Activated gamma-delta T cell (primary cell): ENCODE data around the gene ADAMTS16.

Source experiments
- DNase-seq: peaks from one replicate; lab custom pipeline; 2025; lab: John Stamatoyannopoulos, UW

Gene ADAMTS16

DNA sequence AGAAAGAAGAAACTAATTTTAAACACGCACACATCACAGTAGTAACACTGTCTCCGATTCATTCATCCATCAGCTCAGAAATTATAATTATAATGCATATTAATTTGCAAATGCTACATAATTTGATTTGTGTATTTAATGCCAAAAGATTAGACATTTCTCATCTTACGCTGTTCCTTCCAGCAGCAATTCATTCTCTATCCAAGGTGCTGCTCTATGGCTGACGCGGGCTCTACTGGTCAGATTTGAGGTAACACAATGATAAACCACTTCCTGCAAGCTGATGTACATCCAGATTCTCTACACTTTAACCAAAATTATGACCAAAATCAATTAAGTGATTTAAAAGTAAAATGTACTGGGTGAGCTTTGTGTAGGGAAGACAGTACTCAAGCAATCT, 204.5 kb downstream of the ADAMTS16 start:
- no peak for DNase-seq

DNA sequence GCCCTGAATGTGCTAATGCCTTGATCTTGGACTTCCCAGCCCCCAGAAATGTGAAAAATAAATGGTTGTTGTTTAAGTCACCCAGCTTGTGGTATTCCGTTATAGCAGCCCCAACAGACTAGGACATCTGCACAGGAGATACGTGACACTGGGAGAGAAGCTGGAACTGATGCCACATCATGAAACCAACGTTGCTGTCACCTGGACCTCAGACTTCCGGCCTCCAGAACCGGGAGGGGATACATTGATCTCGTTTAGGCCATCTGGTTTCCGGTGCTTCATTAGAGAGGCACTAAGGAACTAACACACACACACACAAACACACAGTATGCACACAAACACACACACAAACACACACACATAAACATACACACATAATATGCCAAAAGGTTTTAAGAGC, 207.3 kb downstream of the ADAMTS16 start:
- DNase-seq = no peak

DNA sequence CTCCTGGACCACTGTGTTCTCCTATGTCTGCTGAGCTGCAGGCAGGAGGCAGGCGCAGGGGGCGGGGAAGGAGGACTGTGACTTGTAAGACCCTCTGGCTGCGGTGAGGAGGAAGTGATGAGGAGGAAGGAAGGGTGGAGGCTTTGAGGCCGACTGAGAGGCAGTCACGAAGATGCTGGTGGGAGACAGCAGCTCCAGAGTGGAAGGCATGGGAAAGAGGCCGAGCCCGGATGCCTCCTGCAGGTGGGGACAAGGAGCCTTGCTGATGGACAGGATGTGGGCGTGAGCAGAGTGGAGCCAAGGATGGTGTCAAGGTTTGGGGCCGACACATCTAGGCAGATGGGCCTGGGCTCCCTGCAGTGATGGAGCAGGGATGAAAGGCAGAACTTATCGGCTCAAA, 208.0 kb downstream of the ADAMTS16 start:
- no peak for DNase-seq

DNA sequence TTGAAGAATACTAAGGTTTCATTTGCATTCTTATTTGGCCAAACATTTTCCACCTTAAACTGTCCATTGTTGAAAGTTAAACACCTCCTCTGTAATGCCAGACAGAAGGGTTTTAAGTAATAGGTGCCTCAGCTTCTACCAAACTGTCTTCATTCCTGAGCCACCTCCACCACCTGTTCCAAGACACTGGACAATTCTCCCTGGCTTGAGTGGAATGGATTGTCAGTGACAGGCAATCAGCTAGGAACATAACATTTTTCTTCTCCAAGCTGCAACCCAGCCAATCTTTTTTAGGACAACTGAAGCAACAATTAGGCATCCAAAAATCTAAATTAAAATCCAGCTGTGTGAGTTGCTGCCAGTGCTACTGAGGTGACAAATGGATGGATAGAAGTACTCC, 208.4 kb downstream of the ADAMTS16 start:
- no peak for DNase-seq

DNA sequence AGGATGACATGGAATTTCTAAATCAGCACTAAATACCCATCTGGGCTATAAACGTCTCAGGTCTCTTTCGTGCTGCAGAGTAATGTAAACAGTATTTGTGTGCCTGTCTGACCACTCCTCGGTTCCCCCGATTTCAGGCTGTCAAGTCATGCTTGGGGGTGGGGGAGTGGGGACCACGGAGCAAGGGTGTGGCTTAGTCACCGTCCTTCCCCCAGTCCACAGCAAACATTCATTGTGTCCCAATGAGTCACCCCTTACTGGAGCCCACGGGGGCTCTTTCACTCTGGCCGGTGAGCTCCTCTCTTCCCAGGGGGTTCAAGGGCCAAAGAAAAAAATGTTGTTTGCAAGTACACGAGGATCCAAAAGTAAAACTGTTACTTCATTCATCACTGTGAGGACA, 210.0 kb downstream of the ADAMTS16 start:
- no peak for DNase-seq

DNA sequence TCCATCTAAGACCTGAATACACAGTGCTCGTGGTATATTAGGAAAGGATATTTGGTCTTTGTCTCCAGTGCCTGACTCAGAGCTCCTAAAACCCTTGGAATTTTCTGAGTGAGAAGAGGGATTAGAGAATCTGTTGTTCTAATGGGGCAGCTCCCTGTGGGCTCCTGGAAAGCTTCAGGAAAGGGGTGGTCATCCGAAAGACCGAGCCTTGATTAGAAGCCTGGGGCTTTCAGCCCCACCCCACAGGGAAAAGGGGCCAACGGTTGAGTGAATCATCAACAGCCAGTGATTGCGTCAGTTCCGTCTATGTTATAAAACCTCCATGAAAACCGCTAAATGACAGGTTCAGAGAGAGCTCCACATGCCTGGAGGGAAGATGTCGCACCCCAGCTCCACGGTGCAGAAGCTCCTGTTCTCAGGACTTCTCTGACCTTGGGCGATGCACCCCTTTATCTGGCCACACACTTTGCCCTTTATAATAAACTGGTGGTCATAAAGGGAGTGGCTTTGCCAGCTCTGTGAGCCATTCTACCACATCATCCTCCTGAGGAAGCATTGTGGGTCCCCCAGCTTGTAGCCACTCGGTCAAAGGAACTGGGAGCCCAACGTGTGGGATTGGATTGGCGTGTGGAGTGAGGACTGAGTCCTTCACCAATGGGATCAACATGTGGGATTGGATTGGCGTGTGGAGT, 211.3 kb downstream of the ADAMTS16 start:
- DNase-seq = no peak

DNA sequence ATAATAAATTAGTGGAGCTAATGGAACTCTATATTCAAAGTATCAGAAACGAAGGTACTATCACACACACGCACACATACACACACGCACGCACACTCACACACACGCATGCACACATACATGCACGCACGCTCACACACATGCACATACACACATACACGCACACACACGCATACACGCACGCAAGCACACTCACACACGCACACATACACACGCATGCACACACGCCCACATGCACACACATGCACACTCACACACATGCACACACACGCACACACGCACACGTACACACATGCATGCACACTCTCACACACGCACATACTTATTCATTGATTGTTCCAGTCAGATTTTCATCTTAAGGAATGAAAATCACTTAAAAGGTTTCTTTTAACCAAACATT, 212.5 kb downstream of the ADAMTS16 start:
- DNase-seq = no peak

DNA sequence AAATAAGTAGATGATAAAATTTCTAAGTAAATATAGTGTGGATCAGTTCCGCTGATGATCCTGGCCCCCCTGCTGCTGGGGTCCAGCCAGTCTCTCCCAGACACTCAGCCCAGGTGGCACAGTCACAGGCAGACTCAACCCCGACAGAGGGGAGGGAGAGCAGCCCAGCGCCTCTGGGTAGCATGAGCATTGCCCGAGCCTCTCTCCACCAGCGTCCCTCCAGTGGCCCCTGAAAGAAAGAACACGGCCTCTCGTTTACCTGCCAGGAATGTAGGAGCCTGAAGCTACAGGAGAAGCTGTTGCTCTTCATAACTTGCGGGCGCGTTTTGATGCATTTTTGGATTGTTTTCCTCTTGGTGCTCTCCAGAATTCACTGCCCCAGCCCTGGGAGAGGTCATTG, 213.6 kb downstream of the ADAMTS16 start:
- no peak for DNase-seq

DNA sequence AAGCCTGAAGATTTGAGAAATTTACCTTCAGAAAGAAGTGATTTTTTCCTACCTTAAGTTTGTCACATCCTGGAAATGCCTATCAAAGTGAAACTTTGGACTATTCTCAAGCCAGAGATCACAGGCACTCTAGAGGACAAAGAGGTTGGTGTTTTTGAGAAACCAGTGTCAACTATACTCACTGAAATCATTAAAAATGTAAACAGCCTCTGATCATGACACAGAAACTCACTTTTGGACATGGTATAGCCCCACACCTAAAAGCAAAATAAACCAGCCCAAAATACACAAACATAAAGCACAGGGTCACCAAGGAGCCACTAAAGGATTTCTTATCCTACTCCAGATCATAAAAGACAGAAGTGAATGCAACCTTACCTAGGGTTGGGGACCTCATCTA, 216.6 kb downstream of the ADAMTS16 start:
- DNase-seq = no peak

DNA sequence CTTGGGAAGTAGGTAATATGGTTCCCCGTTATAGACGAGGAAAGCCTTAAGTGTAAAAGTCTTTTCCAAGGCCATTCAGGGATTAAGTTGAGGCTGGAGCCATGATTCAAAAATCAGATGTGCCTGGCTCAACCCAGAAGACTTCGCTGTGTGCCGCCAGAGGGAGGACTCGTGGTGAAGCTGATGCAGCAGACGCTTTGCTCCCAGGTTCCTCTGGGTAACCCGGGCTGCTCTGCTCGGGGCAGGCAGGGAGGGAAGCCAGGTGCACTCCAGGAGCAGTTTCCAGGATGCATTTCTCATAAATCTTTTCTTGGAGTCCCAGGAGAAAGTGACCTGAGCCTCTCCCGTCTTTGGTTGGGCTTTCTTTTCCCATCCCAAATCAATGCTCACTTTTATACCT, 219.5 kb downstream of the ADAMTS16 start:
- DNase-seq = no peak

DNA sequence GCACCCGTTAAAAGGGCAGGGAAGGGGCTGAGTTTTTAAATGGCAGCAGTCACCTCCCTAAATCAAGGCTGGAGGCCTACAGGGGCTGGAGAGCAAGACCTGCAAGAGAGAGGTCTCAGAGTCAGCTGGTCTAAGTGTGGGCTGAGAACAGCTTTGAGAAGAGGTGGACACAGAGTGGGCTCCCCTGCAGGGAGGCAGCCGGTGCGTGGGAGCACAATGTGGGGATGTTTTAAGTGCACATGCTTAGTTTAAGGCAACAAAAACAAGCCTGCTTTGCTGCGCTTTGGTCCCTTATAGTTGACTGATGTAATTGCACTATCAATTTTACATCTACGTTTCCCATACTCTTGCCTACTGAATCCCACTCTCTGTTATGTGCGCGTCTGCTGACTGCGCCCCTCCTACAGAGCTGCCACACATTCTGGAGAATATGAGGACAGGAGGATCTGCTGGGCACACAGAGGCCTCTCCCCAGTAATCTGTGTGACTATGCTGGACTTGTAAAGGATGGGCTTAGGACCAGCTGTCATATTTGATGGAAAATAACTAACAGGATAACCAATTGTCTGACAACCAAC, 220.3 kb downstream of the ADAMTS16 start:
- no peak for DNase-seq

DNA sequence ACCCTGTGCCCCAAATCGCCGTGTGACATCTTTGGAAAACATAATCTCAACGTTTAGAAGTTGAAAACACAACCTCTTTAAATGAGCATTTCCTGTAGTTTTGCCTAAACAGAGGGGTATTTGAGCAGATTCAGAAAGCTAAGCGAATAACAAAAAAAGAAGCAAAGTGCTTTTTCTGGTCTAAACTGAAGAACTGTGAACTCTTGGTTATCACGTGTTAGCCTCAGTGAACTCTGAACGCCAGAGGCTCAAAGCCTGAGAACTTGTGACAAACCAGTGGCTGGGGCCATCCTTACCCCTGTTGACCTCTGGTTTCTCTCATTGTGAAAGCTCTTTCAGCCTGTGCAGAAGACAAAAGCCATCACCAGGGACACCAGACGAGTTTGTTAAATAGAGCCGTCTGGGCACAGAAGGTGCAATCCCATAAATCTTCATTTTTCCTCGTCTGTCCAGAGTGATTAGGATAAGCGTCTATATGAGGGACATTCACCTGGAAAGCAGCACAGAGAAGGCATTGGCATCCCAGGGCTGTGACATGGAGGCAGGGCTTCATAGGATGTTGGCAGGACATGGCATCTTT, 220.9 kb downstream of the ADAMTS16 start:
- no peak for DNase-seq

DNA sequence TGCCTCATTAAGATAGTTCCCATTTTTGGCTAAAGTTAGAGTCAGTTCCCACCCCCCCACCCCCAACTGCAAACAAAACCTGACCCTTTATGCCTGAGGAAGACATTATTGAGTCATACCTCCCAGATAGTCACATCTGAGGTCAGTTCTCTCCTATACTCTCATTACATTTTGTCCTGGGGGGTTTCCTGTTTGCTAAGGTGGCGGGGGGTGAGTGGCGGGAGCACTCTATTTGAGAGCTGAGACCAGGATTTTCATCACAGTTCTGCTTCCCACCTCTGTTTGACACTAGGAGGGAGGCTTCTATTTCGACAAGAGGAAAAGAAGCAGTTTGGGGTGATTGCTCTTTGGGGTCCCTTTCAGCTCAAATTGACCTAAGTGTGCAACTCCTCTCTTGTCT, 222.9 kb downstream of the ADAMTS16 start:
- no peak for DNase-seq

DNA sequence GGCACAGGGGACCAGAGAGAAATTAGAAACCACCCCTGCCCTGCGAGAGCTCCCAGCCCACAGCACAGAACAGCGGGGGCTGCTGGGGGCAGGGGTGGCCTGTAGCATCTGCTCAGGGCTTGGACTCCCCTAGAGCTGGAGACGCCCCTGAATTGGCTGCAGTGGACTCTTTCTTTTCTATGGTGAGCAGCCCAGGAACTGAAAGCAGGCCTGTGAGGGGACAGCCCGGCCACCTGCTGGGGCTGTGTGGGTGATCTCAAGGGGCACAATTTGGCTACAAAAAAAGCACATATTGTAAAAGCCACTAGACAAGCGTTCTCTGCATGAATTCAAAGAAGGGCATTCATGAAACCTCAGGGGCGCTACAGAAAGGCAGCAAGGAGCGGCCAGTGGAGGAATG, 224.8 kb downstream of the ADAMTS16 start:
- DNase-seq = no peak

DNA sequence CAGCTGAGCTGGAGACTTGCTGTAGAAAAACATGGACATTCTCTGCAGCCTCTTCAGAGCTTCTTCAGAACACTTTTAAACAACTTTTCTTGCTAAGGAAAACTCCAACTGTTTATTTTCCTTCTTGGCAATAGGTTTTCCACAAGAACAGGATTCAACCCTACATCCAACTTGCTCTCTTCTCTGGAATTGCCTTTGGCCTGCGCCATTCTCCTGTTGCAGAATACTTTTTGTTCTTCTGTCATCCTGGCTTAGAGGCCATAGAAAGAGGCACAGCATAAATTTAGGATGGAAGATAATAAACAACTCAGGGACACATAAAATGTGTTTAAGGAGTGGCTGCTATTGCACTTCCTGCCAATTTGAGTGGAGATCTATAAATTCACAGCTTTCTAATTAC, 227.6 kb downstream of the ADAMTS16 start:
- DNase-seq = no peak

DNA sequence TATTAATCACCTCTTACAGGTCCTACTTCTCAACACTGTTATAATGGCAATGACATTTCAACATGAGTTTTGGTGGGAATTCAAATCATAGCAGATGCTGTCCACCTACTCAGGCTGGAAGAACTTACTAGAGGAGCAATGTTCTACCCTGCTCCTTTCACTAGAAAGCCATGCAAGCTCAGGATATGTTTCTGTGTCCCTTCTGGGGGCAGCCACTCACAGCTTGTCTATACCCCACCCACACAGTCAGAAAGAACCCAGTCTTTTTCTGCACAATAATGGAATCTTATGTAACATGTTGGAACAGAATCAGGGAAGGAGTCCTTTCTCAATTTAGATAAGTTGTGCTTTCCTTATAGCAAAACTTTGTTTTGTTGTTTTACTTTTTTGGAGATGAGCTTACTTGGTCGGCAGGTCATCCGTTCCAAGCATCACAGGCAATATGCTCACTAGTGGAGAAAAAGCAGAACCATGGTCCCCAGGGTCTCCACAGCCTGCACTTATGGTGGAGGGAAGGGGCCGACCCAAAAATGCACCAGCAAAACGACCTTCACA, 229.0 kb downstream of the ADAMTS16 start:
- no peak for DNase-seq
